AG09319 (cell line): ENCODE results near the gene UBE2D1.
"Not testable (repeated sequence)": the region's sequence is repeated elsewhere in the genome, so short reads cannot be mapped to it uniquely, and the experiment has no call there.

Experiments
- DNase-seq: peaks from one replicate; pipeline ENCODE4 v3.0.0-alpha.2; 2010; ENCODE audit warnings: low read depth; ENCODE audit errors: extremely low read depth
- TF ChIP-seq, protein P1 (sequence below): IDR thresholded peaks from 2 replicates; pipeline ENCODE4 v1.5.1; 2011; ENCODE audit warnings: low read depth, mild to moderate bottlenecking, inconsistent platforms, low read length, moderate library complexity

The UBE2D1 gene

DNA sequence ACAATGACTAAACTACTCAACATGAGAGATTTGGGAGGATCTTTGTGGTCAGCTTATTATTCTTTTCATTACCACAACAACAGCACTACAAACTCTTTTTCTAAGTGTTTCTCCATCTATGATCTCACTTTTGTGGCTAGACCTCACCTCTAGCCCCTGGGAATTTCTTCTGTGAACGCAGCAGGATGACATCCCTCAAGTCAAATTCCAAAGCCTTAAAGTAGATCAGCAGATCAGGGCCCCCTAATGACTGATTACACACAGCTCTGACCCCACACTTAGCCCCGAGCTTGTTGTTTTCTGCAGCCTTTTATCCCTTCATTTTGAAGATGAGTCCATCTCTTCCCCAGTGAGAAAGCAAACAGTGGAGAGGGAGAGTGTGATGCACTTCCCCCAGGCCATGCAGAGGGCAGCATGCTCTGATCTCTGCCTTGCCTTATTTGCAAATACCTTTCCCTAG, 77.7 kb downstream of the UBE2D1 start:
- TF ChIP-seq, protein P1, sequence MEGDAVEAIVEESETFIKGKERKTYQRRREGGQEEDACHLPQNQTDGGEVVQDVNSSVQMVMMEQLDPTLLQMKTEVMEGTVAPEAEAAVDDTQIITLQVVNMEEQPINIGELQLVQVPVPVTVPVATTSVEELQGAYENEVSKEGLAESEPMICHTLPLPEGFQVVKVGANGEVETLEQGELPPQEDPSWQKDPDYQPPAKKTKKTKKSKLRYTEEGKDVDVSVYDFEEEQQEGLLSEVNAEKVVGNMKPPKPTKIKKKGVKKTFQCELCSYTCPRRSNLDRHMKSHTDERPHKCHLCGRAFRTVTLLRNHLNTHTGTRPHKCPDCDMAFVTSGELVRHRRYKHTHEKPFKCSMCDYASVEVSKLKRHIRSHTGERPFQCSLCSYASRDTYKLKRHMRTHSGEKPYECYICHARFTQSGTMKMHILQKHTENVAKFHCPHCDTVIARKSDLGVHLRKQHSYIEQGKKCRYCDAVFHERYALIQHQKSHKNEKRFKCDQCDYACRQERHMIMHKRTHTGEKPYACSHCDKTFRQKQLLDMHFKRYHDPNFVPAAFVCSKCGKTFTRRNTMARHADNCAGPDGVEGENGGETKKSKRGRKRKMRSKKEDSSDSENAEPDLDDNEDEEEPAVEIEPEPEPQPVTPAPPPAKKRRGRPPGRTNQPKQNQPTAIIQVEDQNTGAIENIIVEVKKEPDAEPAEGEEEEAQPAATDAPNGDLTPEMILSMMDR, result peak; percentile 12
- DNase-seq, result no peak

DNA sequence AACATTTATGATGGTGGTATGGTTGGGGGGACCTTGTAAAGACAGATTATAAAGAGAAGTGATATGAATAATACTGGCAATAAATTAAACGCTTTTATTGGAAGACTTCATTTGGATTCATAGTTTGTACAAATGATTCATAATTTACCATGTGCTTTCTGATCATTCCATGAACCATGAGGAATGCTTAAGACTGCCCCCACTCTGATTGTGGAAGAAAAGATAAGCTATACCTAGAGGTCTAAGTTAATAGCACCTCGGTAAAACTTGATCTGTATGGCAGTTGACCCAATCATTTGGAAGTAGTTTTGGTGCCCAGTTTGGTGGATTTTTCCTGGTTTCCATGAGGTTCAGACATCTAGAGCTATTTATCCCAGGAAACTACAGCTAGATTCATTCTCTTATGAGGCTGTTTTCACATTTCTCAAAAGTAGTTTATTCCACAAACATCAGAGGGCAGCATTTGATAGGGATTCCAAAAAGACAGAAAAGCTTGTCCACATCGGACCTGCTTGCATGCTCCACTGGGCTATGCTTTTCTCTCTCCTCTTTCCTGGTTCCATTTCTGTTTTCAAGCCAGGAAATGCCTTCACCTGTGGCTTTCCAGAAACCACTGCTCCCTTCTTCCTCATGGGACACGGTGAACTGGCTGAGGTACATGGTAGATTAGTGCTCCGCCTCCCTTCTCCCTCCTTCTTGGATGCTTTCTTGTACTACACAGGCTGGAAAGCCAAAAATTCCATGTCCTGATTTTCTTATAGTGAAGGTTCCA, 79.7 kb downstream of the UBE2D1 start:
- DNase-seq, result peak; percentile 51
- TF ChIP-seq, protein P1, result peak; percentile 53

DNA sequence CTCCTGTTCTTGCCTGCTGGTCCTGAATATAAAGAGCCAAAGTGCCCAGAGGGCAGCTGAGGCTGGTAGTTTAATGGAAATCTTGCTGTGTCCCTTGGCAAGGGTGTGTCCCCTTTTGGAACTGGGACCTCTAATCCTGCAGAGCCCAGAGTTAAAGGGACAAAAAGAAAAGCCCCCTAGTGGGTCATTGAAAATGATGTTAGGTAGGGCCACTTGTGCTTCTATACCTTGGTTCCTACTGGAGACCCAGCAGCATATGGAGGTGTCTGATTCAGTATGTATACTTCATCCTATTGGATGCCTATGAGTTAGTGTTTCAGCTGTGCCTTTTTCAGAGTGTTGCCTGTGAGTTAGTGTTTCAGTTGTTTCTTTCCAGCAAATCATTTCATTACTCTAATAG, 81.0 kb downstream of the UBE2D1 start:
- TF ChIP-seq, protein P1, result no peak
- DNase-seq, result no peak

DNA sequence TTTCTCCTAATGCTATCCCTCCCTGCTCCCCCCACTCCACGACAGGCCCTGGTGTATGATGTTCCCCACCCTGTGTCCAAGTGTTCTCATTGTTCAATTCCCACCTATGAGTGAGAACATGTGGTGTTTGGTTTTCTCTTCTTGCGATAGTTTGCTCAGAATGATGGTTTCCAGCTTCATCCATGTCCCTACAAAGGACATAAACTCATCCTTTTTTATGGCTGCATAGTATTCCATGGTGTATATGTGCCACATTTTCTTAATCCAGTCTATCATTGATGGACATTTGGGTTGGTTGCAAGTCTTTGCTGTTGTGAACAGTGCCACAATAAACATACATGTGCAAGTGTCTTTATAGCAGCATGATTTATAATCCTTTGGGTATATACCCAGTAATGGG, 83.1 kb downstream of the UBE2D1 start:
- DNase-seq, result not testable (repeated sequence)
